ENCODE results near the gene ZNG1A.
"Not testable (repeated sequence)": the region's sequence is repeated elsewhere in the genome, so short reads cannot be mapped to it uniquely, and the experiment has no call there.

DNA sequence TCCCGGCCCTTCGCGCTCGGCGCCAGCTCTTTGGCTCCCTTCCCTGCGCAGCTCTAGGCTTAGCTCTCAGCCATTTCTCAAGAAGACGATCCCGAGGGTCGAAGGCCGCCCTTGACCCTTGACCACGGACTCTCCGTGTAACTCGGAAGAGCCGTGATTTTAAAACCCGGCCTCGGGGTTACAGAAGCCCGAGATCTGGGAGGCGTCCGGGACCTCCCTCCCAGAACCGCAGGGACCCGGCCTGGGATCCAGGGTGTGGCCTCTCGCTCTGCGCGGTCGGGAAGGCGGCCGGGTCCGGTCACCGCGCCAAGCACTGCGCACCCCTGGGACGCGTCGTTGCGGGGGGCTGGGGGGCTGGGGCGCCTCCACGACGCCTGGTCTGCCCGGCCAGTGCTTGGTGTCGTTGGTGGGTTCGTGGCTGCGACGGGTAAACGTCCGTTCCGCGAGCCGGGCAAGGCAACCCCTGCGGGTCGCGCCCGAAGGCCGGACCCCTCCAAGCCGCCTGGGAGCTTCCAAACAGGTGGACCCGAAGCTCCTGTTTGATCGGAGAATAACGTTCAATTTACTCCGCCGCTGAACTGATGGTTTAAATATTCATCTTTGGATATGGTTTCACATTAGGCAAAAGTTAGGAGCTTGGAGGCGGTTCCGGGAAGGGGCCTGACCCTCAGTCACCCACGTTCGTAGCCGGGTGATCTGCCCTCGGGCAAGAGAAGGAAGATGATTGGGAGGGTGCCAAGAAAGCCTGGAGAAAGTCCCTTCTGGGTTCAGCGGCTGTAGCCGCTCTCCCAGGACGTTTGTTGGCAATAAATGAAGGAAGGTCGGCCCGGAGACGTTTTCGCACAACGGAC is 64.4 kb downstream of the ZNG1A start:
- TF ChIP-seq, protein P1, sequence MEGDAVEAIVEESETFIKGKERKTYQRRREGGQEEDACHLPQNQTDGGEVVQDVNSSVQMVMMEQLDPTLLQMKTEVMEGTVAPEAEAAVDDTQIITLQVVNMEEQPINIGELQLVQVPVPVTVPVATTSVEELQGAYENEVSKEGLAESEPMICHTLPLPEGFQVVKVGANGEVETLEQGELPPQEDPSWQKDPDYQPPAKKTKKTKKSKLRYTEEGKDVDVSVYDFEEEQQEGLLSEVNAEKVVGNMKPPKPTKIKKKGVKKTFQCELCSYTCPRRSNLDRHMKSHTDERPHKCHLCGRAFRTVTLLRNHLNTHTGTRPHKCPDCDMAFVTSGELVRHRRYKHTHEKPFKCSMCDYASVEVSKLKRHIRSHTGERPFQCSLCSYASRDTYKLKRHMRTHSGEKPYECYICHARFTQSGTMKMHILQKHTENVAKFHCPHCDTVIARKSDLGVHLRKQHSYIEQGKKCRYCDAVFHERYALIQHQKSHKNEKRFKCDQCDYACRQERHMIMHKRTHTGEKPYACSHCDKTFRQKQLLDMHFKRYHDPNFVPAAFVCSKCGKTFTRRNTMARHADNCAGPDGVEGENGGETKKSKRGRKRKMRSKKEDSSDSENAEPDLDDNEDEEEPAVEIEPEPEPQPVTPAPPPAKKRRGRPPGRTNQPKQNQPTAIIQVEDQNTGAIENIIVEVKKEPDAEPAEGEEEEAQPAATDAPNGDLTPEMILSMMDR (IDR thresholded peaks at IDR 0.05), result not testable (repeated sequence)
- not testable (repeated sequence) for TF ChIP-seq EZH2 (IDR thresholded peaks at IDR 0.05; ENCODE audit: borderline replicate concordance, insufficient read depth, low read depth, low read length, poor library complexity, severe bottlenecking)
